Measurements from ENCODE around the gene GPD2.
A peak's percentile ranks its signal among the peaks of the same experiment; 100 is the strongest.

GPD2 gene

DNA sequence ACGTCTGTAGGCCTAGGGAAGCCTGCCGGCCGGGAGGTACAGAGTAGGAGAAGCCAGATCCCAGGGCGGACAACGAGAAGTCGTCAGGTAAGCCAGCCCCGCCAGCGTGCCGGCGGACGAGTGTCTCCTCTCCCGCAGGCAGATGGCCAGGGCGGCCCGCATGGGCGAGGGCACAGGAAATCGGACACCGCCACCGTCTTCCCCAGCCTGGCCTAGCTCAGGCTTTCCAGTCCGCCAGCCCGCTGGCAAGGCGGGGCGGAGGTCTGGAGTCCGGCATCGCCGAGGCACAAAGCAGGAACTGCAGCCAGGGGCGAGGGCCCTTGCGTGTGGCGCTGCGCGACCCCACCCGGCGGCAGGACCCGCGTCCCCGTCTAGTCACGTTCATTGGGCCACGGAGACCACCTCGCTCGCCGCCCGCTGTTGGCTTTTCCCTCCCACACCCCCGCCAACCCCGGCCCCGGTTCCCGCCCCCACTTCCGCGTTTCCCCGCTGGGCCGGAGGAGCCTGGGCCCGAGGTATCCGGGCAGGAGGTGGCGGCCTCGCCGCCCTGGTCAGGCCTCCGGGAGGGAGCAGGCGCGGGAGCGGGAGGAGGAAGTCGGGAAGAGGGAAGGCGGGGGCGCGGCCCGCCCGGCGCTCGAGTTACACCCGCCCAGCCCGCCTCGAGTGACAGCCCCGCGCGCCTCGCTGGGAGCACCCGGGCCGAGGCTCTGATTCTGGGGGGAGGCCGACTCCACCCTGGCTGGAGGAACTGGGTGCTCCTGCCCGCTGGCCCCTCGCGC, at the start of gene GPD2:
TSS of gene GPD2 (plus strand) at position 662 of the 779 bp plus-strand sequence. CDS start 39,727 bp downstream, outside the sequence.
- DNase-seq (ENCODE audit: low read depth in 3 of 3): peak; percentile 29 to 58 (median 31)

DNA sequence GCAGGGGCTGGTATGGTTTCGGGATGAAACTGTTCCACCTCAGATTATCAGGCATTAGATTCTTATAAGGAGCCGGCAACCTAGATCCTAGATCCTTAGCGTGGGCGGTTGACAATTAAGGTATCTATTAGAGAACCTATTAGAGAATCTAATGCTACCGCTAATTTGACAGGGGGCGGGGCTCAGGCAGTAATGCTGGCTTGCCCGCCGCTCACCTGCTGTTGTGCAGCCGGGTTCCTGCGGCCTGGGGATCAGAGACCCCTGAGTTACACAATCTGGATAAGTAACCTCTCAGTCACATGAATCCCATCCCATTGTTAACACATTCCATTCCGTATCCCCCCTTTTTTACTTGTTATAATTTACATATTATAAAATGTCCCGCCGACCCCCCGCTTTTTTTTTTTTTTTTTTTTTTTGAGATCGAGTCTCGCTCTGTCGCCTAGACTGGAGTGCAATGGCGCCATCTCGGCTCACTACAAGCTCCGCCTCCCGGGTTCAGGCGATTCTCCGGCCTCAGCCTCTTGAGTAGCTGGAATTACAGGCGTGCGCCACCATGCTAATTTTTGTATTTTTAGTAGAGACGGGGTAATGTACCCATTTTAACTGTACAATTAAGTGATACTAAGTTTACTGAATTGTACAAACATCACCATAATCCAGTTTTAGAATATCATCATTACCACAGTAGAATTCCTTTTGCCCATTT, 42.0 kb upstream of the GPD2 start:
- no peak for DNase-seq (ENCODE audit: low read depth in 3 of 3)

DNA sequence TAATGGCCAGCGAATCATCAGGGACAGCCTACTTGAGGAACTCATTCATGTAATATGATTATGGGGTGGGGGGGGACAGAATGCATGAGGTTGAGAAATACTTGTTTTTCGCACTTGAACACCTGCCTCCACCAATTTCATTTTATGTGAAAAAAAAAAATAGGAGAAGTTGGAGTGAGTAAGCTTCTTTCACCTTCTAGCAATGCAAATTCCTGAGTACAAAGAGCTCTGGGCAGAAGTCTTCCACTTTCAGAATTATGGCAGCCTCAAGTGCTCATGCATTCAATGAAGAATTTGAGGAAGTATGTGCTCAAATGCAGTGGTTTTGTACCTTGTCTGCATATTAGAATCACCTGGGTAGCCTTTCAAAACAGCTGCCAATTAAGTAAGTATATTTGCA, 40.1 kb upstream of the GPD2 start:
- no peak for DNase-seq (ENCODE audit: low read depth in 3 of 3)

DNA sequence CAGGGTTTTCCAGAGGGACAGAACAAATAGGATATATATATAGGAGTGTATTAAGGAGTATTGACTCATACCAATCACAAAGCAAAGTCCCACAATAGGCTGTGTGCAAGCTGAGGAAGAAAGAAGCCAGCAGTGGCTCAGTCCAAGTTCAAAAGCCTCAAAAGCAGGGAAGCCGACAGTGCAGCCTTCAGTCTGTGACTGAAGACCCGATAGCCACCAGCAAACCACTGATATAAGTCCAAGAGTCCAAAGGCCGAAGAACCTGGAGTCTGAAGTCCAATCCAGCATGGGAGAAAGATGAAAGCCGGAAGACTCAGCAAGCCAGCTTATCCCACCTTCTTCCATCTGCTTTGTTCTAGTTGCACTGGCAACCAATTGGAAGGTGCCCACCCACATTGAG, 39.0 kb upstream of the GPD2 start:
- DNase-seq (ENCODE audit: low read depth in 3 of 3): no peak

DNA sequence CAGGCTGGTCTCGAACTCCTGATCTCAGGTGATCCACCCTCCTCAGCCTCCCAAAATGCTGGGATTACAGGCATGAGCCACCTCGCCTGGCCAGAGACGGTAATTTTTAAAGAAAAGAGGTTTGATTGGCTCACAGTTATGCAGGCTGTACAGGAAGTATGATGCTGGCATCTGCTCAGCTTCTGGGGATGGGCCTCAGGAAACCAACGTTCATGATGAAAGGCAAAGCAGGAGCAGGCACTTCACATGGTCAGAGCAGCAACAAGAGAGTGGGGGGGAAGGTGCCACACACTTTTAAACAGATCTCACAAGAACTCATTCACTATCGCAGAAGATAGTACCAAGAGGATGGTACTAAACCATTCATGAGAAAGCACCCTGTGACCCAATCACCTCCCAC, 38.0 kb upstream of the GPD2 start:
- no peak for DNase-seq (ENCODE audit: low read depth in 3 of 3)

DNA sequence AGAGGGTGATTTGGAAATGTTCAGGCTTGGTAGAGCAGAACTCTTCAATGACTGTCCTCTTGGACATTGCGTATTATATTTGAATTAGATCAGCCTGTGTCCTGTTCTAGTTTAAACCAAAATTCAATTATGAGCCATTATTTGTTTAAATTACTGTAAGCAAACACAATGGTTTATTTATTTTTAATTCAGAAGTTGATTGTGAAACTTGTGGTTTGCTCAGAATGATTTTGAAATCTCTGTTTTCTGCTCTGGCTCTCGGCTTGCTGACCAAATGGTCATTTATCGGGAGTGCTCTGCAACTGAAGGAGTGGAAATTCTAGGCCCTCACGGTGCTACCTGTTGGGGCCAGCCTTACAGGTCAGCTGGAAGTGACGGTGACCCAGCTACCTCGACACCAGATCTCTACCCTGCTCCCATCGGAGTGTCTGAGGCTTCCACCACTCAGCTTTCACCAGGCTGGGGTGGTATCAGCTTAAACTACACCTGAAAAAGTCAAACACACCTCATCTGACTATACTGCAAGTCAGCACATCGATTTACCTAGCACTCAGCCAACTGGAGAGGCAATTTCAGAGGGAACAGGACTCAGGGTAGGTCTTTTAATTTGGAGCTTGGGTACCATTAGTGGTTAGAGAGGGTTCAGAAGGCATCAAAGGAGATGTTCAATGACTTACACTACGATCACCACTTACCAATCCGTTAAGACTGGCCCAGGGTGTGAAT, 36.8 kb upstream of the GPD2 start:
- no peak for DNase-seq (ENCODE audit: low read depth in 3 of 3)

DNA sequence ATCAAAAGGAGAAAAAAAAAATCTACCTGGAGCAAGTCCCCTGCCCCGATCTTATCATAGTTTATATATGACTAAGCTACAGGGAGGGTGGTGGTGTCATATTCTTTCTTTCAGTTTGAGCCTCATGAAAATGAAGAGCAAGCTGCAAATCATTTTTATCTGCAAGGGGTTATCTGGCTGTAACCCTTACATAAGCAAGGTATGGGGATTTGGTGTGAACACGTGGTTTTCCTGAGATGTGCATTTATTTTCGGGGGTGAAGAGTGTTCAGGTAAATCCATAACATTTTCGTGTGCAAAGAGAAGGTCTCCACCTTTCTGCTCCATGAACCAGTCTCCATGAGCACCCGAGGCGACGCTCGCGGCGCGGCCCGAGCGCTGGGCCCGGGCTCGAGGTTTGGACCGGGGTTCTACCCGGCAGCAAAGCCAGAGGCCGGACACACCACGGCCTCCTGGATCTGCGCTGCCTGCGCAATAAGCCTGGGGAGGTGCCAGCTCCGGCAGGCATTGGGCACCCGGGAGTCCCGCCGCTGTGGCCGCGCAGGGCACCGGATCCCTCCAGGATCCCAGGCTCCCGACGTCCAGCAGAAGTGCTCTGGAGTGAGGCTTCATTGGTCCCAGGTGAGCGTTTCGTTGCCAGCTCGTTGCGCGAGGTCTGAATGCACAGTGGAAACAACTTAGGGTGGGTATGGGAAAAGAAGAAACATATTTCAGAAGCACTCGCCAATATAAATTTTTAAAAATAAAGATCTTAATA, 36.1 kb upstream of the GPD2 start:
- DNase-seq (ENCODE audit: low read depth in 3 of 3): peak in 2 of 3 experiments; percentile 15 to 37

DNA sequence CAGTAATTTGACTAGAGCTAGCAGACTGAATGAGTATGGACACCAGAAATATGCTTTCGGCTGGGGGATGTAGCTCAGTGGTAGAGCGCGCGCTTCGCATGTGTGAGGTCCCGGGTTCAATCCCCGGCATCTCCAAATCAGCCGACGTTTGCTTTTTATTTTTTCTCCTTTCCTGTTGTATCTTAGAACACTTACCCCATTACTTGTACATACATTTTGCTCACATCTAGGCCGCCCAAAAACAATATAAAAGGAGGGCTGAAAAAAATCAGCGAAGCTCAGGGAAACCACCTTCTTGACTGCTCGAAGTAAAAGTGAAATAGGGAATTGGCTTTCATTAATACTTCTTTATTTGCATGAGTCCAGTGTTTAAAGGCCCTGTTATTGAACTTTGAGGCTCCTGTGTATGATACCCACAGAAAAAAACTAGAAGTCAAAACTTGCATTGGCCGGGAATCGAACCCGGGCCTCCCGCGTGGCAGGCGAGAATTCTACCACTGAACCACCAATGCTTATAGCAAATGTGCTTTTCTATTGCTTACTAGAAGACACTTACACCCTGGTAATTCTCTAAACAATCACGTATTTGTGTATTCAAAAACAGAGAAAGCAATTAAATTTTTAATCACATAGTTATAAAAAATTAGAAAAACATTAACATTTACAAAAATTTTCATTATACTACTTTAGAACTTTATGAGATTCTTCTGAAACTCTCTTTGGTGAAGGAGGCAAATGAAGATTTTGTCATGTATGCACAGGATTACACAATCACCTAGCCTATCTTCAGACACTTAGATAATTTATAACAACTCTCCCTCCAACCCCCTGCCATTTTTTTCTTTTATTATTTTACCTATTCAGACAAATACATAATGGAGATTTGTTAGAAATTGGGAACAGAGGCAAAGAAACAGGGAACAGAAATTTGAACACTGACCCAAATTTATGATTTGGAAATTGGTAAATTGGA, 35.2 kb upstream of the GPD2 start:
- peak; percentile 70 to 74 (median 70) for DNase-seq (ENCODE audit: low read depth in 3 of 3)

DNA sequence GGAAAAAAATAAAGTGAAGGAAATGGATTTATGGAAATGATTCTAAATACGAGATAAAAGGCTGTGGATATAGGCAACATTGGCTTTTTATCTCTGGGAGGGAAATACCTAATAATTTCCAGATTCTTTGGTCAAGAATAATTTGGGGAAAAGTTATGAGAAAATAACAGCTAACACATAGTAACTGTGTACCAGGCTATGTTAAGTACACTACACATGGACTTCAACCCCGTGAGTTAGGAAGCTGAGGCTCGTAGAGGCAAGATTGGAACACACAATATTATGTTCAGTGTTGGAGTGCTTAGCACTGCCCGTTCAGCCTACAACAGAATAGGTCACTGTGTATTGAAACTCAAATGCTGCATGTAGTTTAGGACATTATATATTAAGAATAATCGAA, 34.3 kb upstream of the GPD2 start:
- no peak for DNase-seq (ENCODE audit: low read depth in 3 of 3)

DNA sequence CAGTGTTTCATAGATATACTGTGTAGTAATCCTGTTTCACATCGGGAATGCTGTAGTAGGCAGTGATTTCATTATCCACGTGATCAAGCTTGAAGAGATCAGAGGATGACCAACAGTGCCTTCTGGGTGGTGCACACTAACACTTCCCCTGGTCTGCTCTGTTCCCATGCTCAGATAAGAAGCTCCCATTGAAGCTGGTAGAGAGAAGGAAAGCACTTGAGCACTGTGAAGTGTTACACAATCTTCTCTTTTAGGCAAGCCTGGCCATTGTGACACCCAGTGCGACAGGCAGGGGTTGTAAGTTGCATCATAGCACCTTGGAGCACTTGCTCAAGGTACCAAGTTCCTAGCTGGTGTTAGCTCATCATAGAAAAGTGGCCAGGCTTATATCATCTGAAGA, 30.6 kb upstream of the GPD2 start:
- no peak for DNase-seq (ENCODE audit: low read depth in 3 of 3)

DNA sequence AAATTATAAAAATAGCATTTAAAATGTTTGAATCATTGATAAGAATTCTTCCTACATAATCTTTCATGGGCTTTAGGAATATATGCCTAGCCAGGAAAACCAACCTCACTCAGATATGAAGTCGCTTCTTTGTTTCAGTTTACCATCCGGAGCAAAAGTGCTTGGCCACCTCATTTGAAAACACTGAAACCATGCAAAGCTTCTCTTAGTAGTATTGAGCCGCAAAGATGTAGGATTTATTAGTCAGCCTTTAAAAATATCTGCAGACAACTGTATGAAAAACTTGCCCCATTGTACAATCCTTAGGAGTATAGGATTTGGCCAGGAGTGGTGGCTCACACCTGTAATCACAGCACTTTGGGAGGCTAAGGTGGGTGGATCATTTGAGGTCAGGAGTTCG, 24.3 kb upstream of the GPD2 start:
- no peak for DNase-seq (ENCODE audit: low read depth in 3 of 3)

DNA sequence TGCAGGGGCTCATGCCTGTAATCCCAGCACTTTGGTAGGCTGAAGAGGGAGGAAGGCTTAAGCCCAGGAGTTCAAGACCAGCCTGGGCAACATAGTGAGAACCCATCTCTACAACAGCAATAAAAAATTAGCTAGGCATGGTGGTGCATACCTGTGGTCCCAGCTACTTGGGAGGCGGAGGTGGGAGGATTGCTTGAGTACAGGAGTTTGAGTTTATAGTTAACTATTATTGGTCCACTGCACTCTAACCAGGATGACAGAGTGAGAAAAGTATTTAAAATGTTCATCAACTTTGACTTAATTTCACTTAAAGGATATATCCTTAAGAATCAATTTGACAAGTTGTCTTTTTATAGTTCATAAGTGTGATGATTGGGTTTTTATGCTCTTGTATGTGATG, 14.3 kb upstream of the GPD2 start:
- no peak for DNase-seq (ENCODE audit: low read depth in 3 of 3)

DNA sequence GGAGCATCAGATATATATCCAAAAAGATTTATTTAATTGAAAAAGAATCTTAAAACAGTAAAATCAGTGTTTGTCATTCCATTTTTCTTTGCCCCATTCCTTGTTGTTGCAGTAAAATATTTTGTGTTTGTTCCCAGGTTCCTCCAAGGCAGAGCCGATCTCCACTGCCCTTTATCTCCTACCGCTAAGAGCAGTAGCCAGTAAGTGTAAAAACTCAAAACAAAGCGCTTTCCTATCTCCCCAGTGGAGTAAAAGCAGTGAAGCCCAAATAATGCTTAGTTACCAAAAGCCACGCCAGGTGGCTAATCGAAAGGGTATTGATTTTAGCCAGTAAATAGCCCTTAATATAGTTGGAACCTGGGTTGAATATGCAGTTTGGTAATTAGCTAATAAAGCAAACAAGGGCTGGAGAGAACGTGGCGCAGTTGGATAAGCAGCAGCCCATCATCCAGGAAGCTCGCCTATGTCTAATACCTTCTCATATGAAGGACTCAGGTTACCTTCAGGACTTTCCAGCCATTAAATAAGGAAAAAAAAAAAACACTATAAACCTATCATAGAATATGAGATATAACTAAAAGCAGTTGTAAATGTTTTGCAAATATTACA, 12.4 kb upstream of the GPD2 start:
- no peak for DNase-seq (ENCODE audit: low read depth in 3 of 3)

DNA sequence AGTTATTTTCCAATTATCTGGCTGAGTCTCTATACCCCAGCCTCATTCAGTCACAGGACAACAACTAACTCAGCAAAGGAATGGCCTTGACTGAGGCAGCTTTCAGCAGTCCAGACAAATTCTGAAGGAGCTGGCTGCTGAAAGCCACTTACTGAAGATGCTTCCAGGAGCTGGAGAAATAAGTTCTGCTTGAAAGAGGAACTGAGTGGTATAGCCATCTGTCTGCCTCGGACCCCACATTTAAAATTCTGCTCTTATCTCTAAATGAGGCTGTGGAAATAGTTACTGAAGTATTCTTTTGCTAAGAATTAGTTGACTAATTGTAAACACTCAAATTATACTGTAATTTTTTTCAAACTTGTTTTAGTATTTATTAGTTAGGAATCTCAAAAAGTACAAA, 9.1 kb upstream of the GPD2 start:
- DNase-seq (ENCODE audit: low read depth in 3 of 3): no peak

DNA sequence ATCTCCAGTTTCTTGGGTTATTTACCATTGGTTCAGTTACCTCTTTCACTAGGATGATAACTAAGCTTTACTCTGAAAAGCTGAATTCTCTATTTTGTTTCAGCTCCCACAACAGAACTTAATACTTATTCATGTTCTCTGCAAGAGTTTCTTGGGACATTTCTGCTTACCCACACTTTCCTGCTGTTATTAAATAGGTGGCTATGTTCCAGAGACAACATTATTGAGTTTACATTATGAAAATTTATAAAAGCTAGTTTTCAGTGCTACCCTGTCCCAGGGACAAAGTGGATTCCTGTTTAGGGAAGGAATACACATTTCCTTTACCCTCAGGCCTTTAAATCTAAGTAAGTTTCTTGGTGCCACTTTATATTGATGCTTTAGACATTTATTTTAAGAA, 7.0 kb upstream of the GPD2 start:
- no peak for DNase-seq (ENCODE audit: low read depth in 3 of 3)

DNA sequence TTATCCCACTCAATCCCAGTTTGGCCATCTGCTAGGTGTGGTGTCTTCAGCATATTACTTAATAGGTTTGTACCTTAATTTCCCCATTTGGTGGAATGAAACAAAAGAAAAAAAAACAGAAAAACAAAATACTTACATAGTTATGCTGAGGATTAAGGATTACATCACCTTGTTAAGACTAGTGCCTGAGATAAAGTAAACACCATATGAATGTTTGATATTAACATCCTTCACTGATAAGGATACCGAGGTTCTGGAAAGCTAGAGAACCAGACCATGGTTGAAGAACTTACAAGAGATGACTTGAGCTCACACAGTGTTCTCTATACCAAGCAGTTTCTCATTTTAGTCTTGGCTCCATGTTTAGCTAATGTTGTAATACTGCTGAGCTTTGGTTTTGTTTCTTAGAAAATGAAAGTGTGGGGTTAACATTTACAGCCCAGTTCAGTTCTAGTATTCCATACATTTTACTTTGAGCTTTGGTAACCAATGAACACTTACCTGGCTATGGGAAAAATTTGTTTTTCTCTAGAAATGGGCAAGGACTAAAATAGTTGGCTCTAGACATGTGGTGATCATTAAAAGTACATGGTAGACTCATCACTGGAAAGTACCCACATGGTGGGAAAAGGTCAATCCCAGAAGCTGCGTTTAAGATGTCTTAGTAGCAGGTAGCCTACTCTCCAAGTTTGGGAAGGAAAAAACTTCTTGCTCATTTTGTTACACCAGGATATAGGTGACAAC, 5.8 kb upstream of the GPD2 start:
- DNase-seq (ENCODE audit: low read depth in 3 of 3): no peak

DNA sequence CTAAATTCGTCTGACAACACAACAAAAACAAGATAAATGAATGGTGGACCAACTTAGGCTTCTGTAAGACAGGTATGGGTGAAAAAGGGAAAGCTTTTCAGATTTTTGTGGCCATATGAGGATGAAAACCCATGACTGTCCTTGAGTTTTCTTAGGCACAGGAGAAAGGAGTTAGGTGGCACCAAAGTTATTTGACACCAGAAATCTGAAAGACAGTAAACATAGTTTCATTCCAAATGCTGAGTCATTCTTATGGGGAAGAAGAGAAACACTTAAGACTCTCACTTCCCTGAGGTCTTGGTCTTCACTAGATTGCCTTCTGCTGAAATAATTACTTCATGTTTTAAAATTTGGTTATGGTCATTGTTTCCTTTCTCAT, 5.2 kb upstream of the GPD2 start:
- DNase-seq (ENCODE audit: low read depth in 3 of 3): no peak

DNA sequence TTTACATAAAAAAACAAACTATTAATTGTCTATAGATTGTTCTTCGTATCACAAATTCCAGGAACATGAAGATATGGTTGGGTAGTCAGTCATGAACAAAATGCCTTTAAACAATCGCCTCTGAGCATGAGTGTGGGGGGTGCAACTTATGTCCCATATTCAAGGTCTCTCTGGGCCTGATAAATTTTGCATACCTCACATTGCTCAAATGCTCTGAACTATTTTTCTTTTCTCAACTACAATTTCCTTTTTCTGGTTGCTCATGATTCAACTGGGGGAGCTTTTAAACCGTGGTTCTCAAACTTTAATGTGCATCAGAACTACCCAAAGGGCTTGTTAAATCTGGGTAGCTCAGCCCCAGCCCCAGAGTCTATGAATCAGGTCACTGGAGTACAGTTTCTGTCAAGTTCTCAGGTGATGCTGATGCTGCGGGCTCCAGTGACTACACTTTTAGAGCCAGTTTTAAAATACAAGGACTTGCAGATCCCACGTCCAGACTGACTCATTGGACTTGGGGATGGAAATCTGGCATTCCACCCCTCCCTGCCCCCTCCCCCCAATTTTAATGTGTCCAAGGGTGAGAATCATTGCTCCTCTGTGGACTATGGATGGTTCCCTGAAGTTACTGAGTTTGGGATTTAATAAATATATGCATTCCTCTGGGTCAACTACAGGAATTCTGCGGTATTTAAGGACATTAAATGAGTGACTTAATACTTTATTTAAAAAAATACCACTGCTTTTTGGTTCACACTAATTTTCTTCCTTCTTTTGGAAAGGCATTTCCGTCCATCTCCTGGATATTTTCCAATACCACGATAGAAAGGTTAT, 1.5 kb upstream of the GPD2 start:
- no peak for DNase-seq (ENCODE audit: low read depth in 3 of 3)

DNA sequence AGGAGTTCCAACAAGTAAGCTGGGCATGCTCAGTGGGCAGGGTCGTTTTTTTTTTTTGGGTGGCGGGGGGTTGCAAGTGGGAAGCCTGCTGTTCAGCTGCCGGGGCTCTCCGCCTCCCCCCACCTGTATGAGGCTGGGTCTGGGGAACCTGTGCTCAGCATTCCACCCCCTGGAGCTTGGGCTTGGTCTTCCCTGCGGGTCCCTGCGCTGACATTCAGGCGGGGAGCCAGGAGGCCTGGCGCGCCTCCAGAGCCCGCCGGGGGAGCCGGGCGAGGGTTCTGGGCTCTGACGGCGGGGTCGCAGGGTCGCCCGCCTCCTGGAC, 822 bp upstream of the GPD2 start:
- no peak for DNase-seq (ENCODE audit: low read depth in 3 of 3)

All from stimulated activated CD4-positive, alpha-beta T cell treated with anti-CD3 and anti-CD28 coated beads, TNF-alpha, amount 100 ng/mL, for 24 hours (primary cell).